Brain pericyte (primary cell): Measurements from ENCODE around the gene OXER1.
"Not testable (repeated sequence)": the region's sequence is repeated elsewhere in the genome, so short reads cannot be mapped to it uniquely, and the experiment has no call there.

Experiments
- DNase-seq: peaks from one replicate; pipeline ENCODE4 v3.0.0-alpha.2; 2012; ENCODE audit warnings: low read depth, low spot score

Gene OXER1

DNA sequence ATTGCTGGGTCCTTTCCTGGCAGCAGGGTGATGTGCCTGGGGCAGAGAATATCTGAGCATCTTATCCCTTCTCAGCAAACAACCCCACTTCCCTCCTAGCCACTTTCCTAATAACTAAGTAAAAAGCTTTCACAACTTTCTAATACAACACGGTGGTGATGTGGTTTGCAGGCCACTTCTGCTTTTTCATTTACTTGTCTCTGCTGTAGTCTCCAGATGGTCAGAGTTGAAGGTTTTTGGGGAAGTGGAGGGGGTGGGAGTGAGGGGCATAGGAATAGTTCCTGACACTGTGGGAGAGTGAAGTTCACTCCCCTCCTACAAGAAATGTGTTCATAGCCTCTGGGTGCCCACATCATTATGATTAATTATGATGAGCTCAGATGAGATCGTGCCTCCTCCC is 11.6 kb downstream of the OXER1 start:
- DNase-seq = no peak

DNA sequence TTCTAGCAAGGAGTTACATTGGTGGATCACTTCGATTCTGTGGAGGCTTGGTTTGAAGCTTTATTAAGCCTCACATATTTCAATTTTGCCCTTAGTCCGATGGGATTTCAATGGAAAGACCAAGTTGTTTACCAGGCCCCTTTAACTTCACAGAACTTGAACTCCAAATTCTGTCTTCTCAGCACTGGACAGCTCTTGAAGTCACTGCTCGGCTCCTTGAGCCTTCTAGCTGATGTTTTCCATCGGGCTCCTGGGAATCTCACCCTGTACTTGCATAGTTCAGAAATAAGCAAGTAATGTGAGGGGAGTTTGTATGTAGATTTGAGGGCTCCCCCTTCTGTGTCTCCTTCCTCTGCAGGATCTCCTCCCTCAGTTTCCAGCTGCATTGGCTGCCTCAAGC is 15.1 kb downstream of the OXER1 start:
- DNase-seq = no peak

GRCh38 chr2:42747422-42747821 is 16.5 kb downstream of the OXER1 start:
- no peak for DNase-seq

GRCh38 chr2:42744545-42745082 is 19.3 kb downstream of the OXER1 start:
- no peak for DNase-seq

GRCh38 chr2:42743659-42743990 is 20.3 kb downstream of the OXER1 start:
- DNase-seq = no peak

DNA sequence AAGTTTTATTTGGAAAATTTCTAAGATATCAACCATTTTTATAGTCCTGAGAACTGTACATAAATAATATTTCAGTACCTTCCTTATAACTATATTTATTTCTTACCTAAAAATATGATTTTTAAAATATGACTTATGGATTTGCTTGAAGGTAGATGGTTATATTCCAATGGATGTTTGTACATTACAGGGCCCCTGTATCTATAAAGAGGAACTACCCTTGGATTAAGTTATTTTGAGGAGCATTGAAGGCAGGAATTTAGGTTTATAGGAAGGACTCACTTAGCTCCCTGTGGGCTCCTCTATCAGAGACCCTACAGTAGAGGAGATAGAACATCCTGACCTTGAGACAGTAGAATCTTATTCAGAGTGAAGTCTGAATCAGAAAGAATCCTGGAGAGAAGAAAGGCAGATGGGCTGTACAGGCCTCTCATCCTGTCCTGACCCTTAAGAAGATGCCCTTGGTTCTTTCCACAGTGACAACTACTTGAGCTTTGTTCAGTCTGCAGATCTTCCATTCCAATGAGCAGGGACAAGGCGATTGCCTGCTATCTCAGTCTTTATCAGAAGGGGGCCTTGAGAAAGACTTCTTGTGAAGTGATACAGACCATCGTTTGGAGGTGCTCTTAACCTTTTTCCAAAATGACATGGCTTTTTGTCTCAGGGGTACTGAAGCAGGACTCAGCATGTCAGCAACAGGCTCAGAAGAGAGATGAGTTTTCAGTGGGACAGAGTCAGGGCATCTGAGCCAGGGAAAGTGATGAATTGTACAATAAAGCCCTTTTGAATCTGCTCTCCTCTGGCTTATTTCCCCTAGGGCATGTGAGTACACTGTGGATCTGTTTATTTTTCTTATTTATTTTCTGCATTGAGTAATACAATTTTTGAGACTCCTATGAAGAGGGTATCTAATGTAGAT is 20.9 kb downstream of the OXER1 start:
- DNase-seq = no peak

DNA sequence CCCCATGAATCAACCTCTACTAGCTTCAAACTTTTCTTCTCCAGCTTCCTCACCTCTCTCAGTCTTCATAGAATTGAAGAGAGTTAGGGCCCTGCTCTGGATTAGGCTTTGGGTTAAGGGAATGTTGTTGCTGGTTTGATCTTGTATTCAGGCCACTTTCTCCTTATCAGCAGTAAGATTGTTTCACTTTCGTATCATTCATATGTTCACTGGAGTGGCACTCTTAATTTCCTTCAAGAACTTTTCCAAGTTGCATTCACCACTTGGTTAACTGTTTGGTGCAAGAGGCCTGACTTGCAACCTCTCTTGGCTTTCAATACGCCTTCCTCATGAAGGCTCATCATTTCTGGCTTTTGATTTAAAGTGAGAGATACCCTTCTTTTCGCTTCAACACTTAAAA is 22.8 kb downstream of the OXER1 start:
- DNase-seq = no peak

GRCh38 chr2:42736598-42737322 is 27.2 kb downstream of the OXER1 start:
- DNase-seq = no peak

DNA sequence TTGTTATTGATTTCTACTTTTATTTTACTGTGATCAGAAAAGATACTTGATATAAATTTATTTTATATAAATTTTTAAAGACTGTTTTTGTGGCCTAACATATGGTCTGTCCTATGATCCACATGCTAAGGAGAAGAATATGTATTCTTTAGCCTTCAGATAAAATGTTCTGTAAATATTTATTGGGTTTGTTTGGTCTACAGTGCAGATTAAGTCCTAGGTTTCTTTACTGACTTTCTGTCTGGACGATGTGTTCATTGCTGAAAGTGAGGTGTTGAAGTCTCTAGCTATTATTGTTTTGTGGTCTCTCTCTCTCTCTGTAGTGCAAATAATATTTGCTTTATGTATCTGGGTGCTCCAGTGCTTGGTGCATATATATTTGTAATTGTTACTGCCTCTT is 30.1 kb downstream of the OXER1 start:
- no peak for DNase-seq

DNA sequence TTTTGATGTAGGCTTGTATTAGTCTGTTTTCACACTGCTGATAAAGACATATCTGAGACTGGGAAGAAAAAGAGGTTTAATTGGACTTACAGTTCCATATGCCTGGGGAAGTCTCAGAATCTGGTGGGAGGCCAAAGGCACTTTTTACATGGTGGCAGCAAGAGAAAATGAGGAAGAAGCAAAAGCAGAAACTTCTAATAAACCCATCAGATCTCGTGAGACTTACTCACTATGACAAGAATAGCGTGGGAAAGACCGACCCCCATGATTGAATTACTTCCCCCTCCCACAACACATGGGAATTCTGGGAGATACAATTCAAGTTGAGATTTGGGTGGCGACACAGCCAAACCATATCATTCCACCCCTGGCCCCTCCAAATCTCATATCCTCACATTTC is 32.6 kb downstream of the OXER1 start:
- not testable (repeated sequence) for DNase-seq

DNA sequence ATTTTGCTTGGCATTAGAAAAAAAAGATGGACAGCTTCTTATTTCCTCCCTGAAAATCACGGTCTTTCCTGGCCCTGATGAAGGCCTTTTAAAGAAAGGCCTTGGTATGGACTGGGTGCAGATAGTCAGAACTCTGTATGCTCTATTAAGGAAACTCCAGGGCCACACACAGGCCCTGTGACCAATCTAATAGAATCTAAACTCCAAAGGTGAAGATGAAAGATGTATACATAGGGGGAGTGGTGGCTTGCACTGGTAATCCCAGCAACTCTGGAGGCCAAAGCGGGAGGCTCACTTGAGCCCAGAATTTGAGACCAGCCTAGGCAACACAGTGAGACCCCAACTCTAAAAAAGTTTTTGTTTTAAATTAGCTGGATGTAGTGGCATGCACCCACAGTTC is 37.3 kb downstream of the OXER1 start:
- no peak for DNase-seq

DNA sequence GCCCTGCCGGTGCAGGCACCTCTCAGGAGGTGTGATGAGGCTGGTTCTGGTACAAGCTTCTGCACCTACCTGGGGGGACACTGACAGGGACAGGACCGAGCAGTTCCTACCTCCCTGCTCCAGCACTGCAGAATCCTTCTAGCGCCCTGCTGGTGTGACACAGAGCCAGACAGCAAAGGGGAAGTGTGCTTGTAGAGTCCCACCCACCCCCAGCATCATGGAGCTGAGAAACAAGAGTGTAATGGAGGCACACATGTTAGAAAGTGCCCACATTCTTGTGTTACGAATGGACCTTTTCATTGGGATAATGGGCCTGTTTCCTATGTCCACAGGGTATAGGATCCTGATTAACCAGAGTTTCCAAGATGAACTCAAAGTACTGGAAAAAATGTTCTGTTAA is 38.3 kb downstream of the OXER1 start:
- DNase-seq = no peak

DNA sequence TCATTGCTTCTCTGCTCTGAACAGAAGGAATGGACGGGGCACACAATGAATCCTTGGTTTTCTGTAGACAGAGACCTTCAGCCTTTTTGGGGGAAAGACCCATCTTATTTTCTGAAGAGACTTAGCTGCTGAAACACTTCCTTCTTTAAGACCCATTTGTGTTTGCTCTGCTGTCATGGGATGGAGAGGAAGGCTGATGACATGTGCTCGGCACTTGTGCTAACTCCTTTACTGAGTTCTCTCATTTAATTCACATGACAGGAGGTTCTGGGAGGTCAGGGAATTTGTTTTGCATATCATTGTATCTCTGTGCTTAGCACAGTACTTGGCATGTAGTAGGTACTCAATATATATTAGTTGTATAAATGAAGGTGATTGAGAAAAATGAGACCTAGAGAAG is 39.0 kb downstream of the OXER1 start:
- no peak for DNase-seq

GRCh38 chr2:42723465-42723864 is 40.5 kb downstream of the OXER1 start:
- DNase-seq = no peak

GRCh38 chr2:42722320-42723190 is 41.4 kb downstream of the OXER1 start:
- DNase-seq = no peak

DNA sequence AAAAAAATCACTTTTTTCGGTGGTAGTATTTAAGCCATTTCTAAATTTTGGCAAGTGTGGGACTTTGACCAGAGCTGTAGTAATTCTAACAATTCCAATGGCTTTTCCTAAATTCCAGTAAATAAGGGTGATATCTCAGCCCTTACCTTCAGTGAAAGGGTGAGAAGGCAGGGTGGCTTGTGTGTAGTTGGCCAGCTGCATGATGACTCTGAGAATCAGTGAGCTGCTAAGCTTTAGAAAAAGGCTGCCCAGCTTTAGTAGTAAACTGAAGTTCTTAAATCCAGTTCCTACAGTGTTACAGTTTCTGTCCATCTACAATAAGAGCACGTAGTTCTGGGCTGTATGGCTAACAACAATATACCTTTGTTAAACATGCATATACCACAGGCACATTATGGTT is 42.0 kb downstream of the OXER1 start:
- no peak for DNase-seq

- DNase-seq = no peak
These were observed 49.2 kb downstream of the OXER1 start for GRCh38 chr2:42714686-42715085.

GRCh38 chr2:42713920-42714319 is 50.0 kb downstream of the OXER1 start:
- DNase-seq = no peak

GRCh38 chr2:42712934-42713333 is 51.0 kb downstream of the OXER1 start:
- no peak for DNase-seq
